ENCODE measurements around the gene CD93. TPM values are rescaled to one million over a fixed set of nuclear protein-coding genes. Genes with fewer than 3 reads are reported as not detected.

Gene CD93
- total RNA-seq, 4 donors from 2014 or later: 17.3 to 22.2 (median 21.1) TPM

- in situ Hi-C loops (cut with MboI; ENCODE audit: low sequenced_read_pairs in 4 of 4): no loop called here
- Histone ChIP-seq H3K4me1 (peaks cover 9 to 20% of the 10 kb centered on the region in 2 donors), H3K9me3 (no peaks in the 10 kb centered on the region), H3K27ac (peak overlapping the region in 1 of 4 donors; percentile 21), H3K4me3 (no peak overlapping the region), H3K36me3 (no peaks in the 10 kb centered on the region), H3K27me3 (no peaks in the 10 kb centered on the region)
- intact Hi-C loops (cut with DNase I; ENCODE audit: low total_unique reads): no loop called here
- DNase-seq: no peak
- no peak for TF ChIP-seq CTCF (IDR thresholded peaks at IDR 0.05 in 4 of 5, conservative IDR thresholded peaks at IDR 0.05 in 1 of 5)
- TF ChIP-seq POLR2A (IDR thresholded peaks at IDR 0.05): no peak
- peak in 1 of 2 donors; percentile 23 for ATAC-seq
Measured at GRCh38 chr20:23115822-23116221, 29.7 kb upstream of the CD93 start.

- H3K4me1 ChIP-seq: peaks cover 0 to 13% of the 10 kb centered on the region in 2 donors
- H3K27ac ChIP-seq: peak overlapping the region in 3 of 4 donors; percentile 10 to 47 (median 38)
- in situ Hi-C loops (cut with MboI; ENCODE audit: low sequenced_read_pairs in 4 of 4) (no loop called here), intact Hi-C loops (cut with DNase I; ENCODE audit: low total_unique reads) (no loop called here)
- no peaks in the 10 kb centered on the region for H3K36me3 ChIP-seq
- DNase-seq (no peak), ATAC-seq (no peak)
- H3K27me3 ChIP-seq: no peaks in the 10 kb centered on the region
- no peak overlapping the region for H3K4me3 ChIP-seq
- no peak for TF ChIP-seq POLR2A (IDR thresholded peaks at IDR 0.05)
- no peak for TF ChIP-seq CTCF (IDR thresholded peaks at IDR 0.05 in 4 of 5, conservative IDR thresholded peaks at IDR 0.05 in 1 of 5)
- no peaks in the 10 kb centered on the region for H3K9me3 ChIP-seq
Measured at GRCh38 chr20:23114448-23115082, 28.4 kb upstream of the CD93 start.

GRCh38 chr20:23114018-23114417 lies 27.9 kb upstream of the CD93 start:
- no peaks in the 10 kb centered on the region for H3K9me3 ChIP-seq
- no peak overlapping the region for H3K4me3 ChIP-seq
- H3K27ac ChIP-seq: peak overlapping the region in 3 of 4 donors; percentile 10 to 47 (median 38)
- H3K4me1 ChIP-seq: peaks cover 0 to 9% of the 10 kb centered on the region in 2 donors
- in situ Hi-C loops (cut with MboI; ENCODE audit: low sequenced_read_pairs in 4 of 4): no loop called here
- ATAC-seq: no peak
- H3K36me3 ChIP-seq: no peaks in the 10 kb centered on the region
- peak in 1 of 2 donors; percentile 37 for DNase-seq
- TF ChIP-seq POLR2A (IDR thresholded peaks at IDR 0.05) (no peak), CTCF (IDR thresholded peaks at IDR 0.05 in 4 of 5, conservative IDR thresholded peaks at IDR 0.05 in 1 of 5) (no peak)
- H3K27me3 ChIP-seq: no peaks in the 10 kb centered on the region
- intact Hi-C loops (cut with DNase I; ENCODE audit: low total_unique reads): no loop called here

DNA sequence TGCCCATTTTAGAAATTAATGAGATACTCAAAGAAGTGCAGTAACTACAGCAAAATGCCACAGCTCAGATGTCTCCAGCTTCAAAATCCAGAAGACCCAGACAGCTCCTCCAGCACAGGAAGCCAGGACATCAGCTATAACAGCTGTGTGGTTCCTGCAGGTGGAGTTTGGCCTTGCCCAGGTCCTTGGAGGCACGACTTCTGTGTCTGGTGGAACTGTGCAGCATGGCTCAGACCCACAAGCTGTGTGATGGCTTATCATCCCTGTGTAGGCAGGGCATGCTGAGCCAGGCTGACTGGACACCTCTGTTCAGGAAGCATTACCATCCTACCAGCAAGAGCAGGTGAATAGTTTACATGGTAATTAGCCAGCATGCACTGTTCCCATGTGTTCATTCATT lies 26.5 kb upstream of the CD93 start:
- ATAC-seq (no peak), DNase-seq (no peak)
- in situ Hi-C loops (cut with MboI; ENCODE audit: low sequenced_read_pairs in 4 of 4) (no loop called here), intact Hi-C loops (cut with DNase I; ENCODE audit: low total_unique reads) (no loop called here)
- TF ChIP-seq CTCF (IDR thresholded peaks at IDR 0.05 in 4 of 5, conservative IDR thresholded peaks at IDR 0.05 in 1 of 5) (no peak), POLR2A (IDR thresholded peaks at IDR 0.05) (no peak)
- H3K4me1 ChIP-seq: peaks cover 0 to 6% of the 10 kb centered on the region in 2 donors
- H3K4me3 ChIP-seq: no peak overlapping the region
- H3K27me3 ChIP-seq: no peaks in the 10 kb centered on the region
- no peaks in the 10 kb centered on the region for H3K9me3 ChIP-seq
- no peaks in the 10 kb centered on the region for H3K36me3 ChIP-seq
- H3K27ac ChIP-seq: no peak overlapping the region

- ATAC-seq (no peak), DNase-seq (no peak)
- Histone ChIP-seq H3K9me3 (no peaks in the 10 kb centered on the region), H3K4me3 (no peak overlapping the region), H3K36me3 (no peaks in the 10 kb centered on the region), H3K4me1 (peaks cover 0 to 13% of the 10 kb centered on the region in 2 donors), H3K27me3 (no peaks in the 10 kb centered on the region), H3K27ac (no peak overlapping the region)
- in situ Hi-C loops (cut with MboI; ENCODE audit: low sequenced_read_pairs in 4 of 4) (no loop called here), intact Hi-C loops (cut with DNase I; ENCODE audit: low total_unique reads) (no loop called here)
- TF ChIP-seq POLR2A (IDR thresholded peaks at IDR 0.05) (no peak), CTCF (IDR thresholded peaks at IDR 0.05 in 4 of 5, conservative IDR thresholded peaks at IDR 0.05 in 1 of 5) (no peak)
Measured at GRCh38 chr20:23111944-23112342, 25.8 kb upstream of the CD93 start.
